Measurements from ENCODE around the gene CMTM1. TPM values are rescaled to one million over a fixed set of nuclear protein-coding genes. Genes with fewer than 3 reads are reported as not detected.
A peak's percentile ranks its signal among the peaks of the same experiment; 100 is the strongest.

CMTM1 gene
- total RNA-seq, result not detected

- H3K4me1 ChIP-seq, result no peaks in the 10 kb centered on the region
- 88 to 92% methylated on average over 38 to 41 of the region's 54 CpGs for WGBS, 2 donors
- H3K36me3 ChIP-seq (replicated peaks in 1 of 2; ENCODE audit: insufficient read depth in 1 of 2, low read depth in 2 of 2), result peaks cover 0 to 5% of the 10 kb centered on the region in 2 donors
- H3K4me3 ChIP-seq, result no peak within 1 kb of the TSS
- intact Hi-C loops (cut with DNase I), result no loop called here
- H3K9me3 ChIP-seq, result no peaks in the 10 kb centered on the region
- TF ChIP-seq CTCF (IDR thresholded peaks at IDR 0.05), result no peak
- no peak for TF ChIP-seq POLR2A (IDR thresholded peaks at IDR 0.05)
- ATAC-seq (no peak), DNase-seq (no peak)
- no peaks in the 10 kb centered on the region for H3K27me3 ChIP-seq
- no peak within 1 kb of the TSS for H3K27ac ChIP-seq
Observed at GRCh38 chr16:66566051-66566901, at the start of gene CMTM1. TSS of gene CMTM1 (plus strand) at chr16:66566439. CDS start at chr16:66566514, 75 bp downstream.

GRCh38 chr16:66516509-66516807, 49.8 kb upstream of the CMTM1 start:
- Histone ChIP-seq H3K9me3 (no peaks in the 10 kb centered on the region), H3K27ac (peak overlapping the region; percentile 92 to 100 (median 97)), H3K27me3 (no peaks in the 10 kb centered on the region), H3K4me3 (no peak overlapping the region), H3K36me3 (replicated peaks in 1 of 2; ENCODE audit: insufficient read depth in 1 of 2, low read depth in 2 of 2) (no peaks in the 10 kb centered on the region), H3K4me1 (peaks cover 56% of the 10 kb centered on the region)
- no peak for DNase-seq
- intact Hi-C loops (cut with DNase I), result no loop called here
- 12% methylated on average over 8 of the region's 8 CpGs for WGBS, 2 donors
- TF ChIP-seq CTCF (IDR thresholded peaks at IDR 0.05), result peak in 1 of 7 experiments; percentile 13
- no peak for TF ChIP-seq POLR2A (IDR thresholded peaks at IDR 0.05)
- ATAC-seq, result peak; percentile 59

- H3K27ac ChIP-seq, result peak overlapping the region; percentile 95 to 100 (median 99)
- no peaks in the 10 kb centered on the region for H3K36me3 ChIP-seq (replicated peaks in 1 of 2; ENCODE audit: insufficient read depth in 1 of 2, low read depth in 2 of 2)
- no peak overlapping the region for H3K4me3 ChIP-seq
- H3K9me3 ChIP-seq, result no peaks in the 10 kb centered on the region
- peaks cover 51% of the 10 kb centered on the region for H3K4me1 ChIP-seq
- TF ChIP-seq CTCF (IDR thresholded peaks at IDR 0.05) (no peak), POLR2A (IDR thresholded peaks at IDR 0.05) (peak in 2 of 3 donors; percentile 69 to 73)
- WGBS, 2 donors, result 19 to 35% methylated on average over 12 to 15 of the region's 15 CpGs
- ATAC-seq (peak; percentile 97), DNase-seq (peak; percentile 98 to 100 (median 99))
- no peaks in the 10 kb centered on the region for H3K27me3 ChIP-seq
- intact Hi-C loops (cut with DNase I), result no loop called here
Observed at GRCh38 chr16:66516808-66517585, 49.2 kb upstream of the CMTM1 start.

DNA sequence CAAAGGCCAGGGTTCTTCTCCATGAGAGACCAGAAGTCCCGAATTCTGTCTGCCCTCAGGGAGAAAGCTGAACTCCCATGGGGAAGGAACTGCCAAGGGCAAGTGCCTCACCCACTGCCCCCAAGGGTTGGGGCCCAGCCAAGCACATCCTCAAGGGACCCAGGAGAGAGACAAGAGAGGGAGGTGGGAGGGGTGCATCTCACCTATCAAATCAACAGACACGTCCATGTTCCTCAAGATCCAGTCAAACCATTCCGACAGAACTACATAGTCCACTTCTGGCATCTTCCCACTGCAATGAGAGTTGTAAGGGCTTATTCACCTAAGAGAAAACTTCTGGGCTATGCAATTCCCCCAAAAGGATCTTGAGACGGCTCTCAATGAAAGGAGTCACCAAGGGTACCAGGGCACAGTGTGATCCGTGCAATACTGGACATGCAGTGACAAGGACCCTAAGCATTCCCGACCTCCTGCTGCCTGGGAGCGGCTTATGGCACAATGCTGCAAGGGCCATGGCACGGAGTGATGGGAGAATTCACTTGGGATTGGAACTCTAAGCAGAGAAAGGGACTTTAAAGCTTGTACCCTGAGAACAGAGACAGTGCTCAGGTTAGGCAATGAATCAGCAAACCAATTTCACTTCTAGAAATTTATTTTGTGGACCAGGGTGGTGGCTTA, 48.5 kb upstream of the CMTM1 start:
- H3K4me3 ChIP-seq, result no peak overlapping the region
- DNase-seq (peak in 1 of 4 donors; percentile 34), ATAC-seq (no peak)
- no peaks in the 10 kb centered on the region for H3K9me3 ChIP-seq
- WGBS, 2 donors, result 84 to 91% methylated on average over 8 of the region's 8 CpGs
- H3K27me3 ChIP-seq, result no peaks in the 10 kb centered on the region
- no peaks in the 10 kb centered on the region for H3K36me3 ChIP-seq (replicated peaks in 1 of 2; ENCODE audit: insufficient read depth in 1 of 2, low read depth in 2 of 2)
- H3K4me1 ChIP-seq, result peaks cover 44% of the 10 kb centered on the region
- H3K27ac ChIP-seq, result peak overlapping the region; percentile 95 to 100 (median 99)
- intact Hi-C loops (cut with DNase I), result no loop called here
- no peak for TF ChIP-seq POLR2A (IDR thresholded peaks at IDR 0.05)
